Osteoblast (primary cell): Measurements from ENCODE around the gene TXLNG. TPM values are rescaled to one million over a fixed set of nuclear protein-coding genes. Genes with fewer than 3 reads are reported as not detected.

Experiments used
- DNase-seq: peaks from one replicate; pipeline ENCODE4 v3.0.0; 2011; ENCODE audit warnings: low spot score, mixed read lengths; ENCODE audit not compliant: insufficient read length; ENCODE audit errors: missing footprints
- H2AFZ ChIP-seq: 2 replicates; pipeline ENCODE4 v1.6.0; 2011; ENCODE audit warnings: mild to moderate bottlenecking, low read length
- H3K27ac ChIP-seq: 2 replicates; pipeline ENCODE4 v1.5.1; 2011; ENCODE audit warnings: mild to moderate bottlenecking, low read depth, low read length, moderate library complexity
- H3K27me3 ChIP-seq: 2 replicates; pipeline ENCODE4 v1.6.0; 2012; ENCODE audit warnings: mild to moderate bottlenecking, control low read depth, inconsistent platforms, low read length, moderate library complexity; ENCODE audit not compliant: insufficient read depth
- H3K36me3 ChIP-seq: 2 replicates; pipeline ENCODE4 v1.5.1; 2011; ENCODE audit warnings: mild to moderate bottlenecking, low read length, control low read depth, moderate library complexity; ENCODE audit not compliant: insufficient read depth
- H3K4me1 ChIP-seq: 2 replicates; pipeline ENCODE4 v1.5.1; 2011; ENCODE audit warnings: mild to moderate bottlenecking, low read length, control low read depth, moderate library complexity; ENCODE audit not compliant: insufficient read depth
- H3K4me2 ChIP-seq: 2 replicates; pipeline ENCODE4 v1.6.0; 2011; ENCODE audit warnings: mild to moderate bottlenecking, low read length; ENCODE audit not compliant: insufficient read depth
- H3K4me3 ChIP-seq: fragments of 200-600 bp; sonication (generic); 3 replicates; pipeline ENCODE4 v1.5.1; 2012; ENCODE audit warnings: mild to moderate bottlenecking, low read length, inconsistent platforms; ENCODE audit not compliant: insufficient read depth
- H3K79me2 ChIP-seq: 2 replicates; pipeline ENCODE4 v1.6.0; 2012; ENCODE audit warnings: mild to moderate bottlenecking, low read length, control low read depth, inconsistent platforms; ENCODE audit not compliant: insufficient read depth
- H3K9me3 ChIP-seq: 2 replicates; pipeline ENCODE4 v1.5.1; 2011; ENCODE audit warnings: low read depth, low read length, control low read depth
- H4K20me1 ChIP-seq: 2 replicates; pipeline ENCODE4 v1.6.0; 2012; ENCODE audit warnings: mild to moderate bottlenecking, low read length, control low read depth; ENCODE audit not compliant: insufficient read depth
- total RNA-seq: library from RNA; depleted of rRNA; stranded (reverse); fragments of >200 nt; gene quantifications from 2 replicates; pipeline ENCODE4 v1.2.3, GENCODE V29; 2012
- TF ChIP-seq, protein P1 (sequence below): IDR thresholded peaks from 2 replicates; pipeline ENCODE4 v1.5.1; 2011; ENCODE audit warnings: mild to moderate bottlenecking, low read depth, low read length, moderate library complexity; ENCODE audit errors: extremely low read depth

The TXLNG gene
- total RNA-seq, 1 donor, result 5.1 TPM

DNA sequence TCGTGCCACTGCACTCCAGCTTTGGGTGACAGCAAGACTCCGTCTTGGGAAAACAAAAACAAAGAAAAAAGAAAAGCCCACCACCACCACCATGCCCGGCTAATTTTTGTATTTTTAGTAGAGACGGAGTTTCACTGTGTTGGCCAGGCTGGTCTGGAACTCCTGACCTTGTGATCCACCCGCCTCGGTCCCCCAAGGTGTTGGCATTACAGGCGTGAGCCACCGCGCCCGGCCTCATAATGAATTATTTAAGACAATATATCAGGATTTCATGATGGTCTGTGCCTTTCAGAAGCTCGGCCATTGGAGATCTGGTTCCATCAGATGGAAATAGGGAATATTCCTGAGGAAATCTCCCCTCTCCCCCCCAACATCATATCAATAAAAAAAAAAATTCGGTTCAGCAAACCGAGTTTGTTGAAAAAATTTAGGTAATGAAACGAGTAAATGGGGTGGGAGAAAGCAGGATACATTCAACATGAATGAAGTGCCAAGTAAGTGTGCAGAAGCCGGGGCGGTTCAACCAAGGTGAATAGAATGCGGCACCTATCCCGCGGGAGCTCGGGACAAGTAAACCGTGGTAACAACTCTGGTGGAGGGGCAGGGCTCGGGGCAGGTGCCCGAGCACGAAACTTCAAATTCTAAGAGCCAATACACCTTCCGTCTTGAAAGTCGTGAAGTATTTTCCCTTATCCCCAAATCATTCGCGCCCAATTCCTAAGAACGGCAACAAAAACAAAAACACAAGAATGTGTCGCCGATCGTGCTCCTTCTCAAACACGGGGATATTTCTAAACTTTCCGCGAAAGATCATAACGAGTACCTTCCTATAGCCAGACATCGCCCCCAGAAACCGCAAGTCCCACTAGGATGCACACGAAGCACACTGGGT is 773 bp upstream of the TXLNG start:
- Histone ChIP-seq H4K20me1 (peaks cover 11% of the 10 kb centered on the region), H3K27ac (peak overlapping the region; percentile 39), H3K36me3 (no peaks in the 10 kb centered on the region), H3K27me3 (no peaks in the 10 kb centered on the region), H3K4me2 (peak overlapping the region; percentile 93), H3K4me3 (peak overlapping the region; percentile 87), H3K9me3 (no peaks in the 10 kb centered on the region), H2AFZ (peak overlapping the region; percentile 96), H3K4me1 (peaks cover 7% of the 10 kb centered on the region), H3K79me2 (peaks cover 33% of the 10 kb centered on the region)
- TF ChIP-seq, protein P1, sequence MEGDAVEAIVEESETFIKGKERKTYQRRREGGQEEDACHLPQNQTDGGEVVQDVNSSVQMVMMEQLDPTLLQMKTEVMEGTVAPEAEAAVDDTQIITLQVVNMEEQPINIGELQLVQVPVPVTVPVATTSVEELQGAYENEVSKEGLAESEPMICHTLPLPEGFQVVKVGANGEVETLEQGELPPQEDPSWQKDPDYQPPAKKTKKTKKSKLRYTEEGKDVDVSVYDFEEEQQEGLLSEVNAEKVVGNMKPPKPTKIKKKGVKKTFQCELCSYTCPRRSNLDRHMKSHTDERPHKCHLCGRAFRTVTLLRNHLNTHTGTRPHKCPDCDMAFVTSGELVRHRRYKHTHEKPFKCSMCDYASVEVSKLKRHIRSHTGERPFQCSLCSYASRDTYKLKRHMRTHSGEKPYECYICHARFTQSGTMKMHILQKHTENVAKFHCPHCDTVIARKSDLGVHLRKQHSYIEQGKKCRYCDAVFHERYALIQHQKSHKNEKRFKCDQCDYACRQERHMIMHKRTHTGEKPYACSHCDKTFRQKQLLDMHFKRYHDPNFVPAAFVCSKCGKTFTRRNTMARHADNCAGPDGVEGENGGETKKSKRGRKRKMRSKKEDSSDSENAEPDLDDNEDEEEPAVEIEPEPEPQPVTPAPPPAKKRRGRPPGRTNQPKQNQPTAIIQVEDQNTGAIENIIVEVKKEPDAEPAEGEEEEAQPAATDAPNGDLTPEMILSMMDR, result no peak
- DNase-seq, result peak; percentile 26

DNA sequence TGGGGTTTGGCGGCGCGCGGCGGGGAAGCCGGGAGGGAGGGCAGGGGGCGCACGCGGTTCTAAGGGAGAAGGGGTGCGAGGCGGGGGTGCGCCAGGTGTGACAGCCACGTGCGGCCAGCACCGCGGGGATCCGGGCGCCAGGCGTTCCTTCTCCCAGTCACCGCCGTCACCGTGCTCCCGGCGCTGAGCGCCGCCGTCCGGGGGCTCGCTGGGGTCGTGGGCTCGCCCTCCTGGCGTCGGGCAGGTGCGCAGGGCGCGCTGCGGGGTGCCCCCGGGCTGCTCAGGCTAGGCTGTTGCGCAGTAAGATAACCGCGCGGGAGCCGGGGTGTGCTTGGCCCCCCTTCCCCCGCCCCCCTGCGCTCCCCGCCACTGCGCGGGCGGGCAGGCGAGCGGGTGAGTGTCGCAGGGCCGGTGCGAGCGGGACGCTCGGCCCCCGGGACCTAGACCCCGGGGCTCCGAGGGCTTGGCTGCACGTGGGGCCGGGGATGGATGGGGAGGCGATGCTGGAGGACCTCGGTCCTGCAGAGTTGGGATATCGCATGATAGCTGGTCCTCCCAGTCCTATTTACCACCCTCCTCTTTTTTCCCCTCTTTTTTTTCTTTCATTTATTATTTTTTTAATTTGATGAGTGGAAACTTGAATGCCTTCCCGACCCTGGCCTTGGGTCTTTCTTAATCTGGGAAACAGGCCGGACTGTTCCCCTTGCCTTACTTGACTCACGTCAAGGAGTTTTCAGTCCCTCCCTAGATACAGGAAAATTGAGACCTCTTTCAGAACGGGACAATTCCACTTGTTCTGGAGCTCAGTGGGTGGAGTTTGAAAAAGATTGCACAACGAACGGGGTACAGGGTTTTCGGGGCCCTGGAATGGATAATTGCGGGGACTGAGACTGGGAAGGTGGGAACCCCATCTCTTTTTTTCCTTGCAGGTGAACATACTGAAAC is 797 bp downstream of the TXLNG start:
- TF ChIP-seq, protein P1, result no peak
- Histone ChIP-seq H3K4me1 (peaks cover 7% of the 10 kb centered on the region), H3K4me2 (peak overlapping the region; percentile 79), H3K79me2 (peaks cover 46% of the 10 kb centered on the region), H3K36me3 (no peaks in the 10 kb centered on the region), H3K27ac (peak overlapping the region; percentile 41), H4K20me1 (peaks cover 11% of the 10 kb centered on the region), H3K9me3 (no peaks in the 10 kb centered on the region), H3K4me3 (peak overlapping the region; percentile 87), H3K27me3 (no peaks in the 10 kb centered on the region), H2AFZ (peak overlapping the region; percentile 65)
- DNase-seq, result peak; percentile 66

DNA sequence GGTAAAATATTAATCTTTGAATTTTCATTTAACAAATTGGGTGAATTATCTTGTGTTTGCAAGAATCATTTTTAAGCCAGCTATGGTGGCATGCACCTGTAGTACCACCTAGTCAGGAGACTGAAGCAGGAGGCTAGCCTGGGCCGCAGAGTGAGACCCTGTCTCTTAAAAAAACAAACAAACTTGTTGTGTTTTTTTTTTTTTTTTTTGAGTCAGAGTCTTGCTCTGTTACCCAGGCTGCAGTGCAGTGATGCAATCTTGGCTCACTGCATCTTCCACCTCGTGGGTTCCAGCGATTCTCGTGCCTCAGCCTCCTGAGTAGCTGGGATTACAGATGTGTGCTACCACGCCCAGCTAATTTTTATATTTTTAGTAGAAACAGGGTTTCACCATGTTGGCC is 2.2 kb downstream of the TXLNG start:
- H3K79me2 ChIP-seq, result peaks cover 50% of the 10 kb centered on the region
- H3K9me3 ChIP-seq, result no peaks in the 10 kb centered on the region
- H3K4me2 ChIP-seq, result no peak overlapping the region
- no peak for DNase-seq
- TF ChIP-seq, protein P1, result no peak
- no peak overlapping the region for H3K4me3 ChIP-seq
- H4K20me1 ChIP-seq, result peaks cover 11% of the 10 kb centered on the region
- no peaks in the 10 kb centered on the region for H3K27me3 ChIP-seq
- peaks cover 7% of the 10 kb centered on the region for H3K4me1 ChIP-seq
- H3K36me3 ChIP-seq, result no peaks in the 10 kb centered on the region
- no peak overlapping the region for H2AFZ ChIP-seq
- no peak overlapping the region for H3K27ac ChIP-seq

DNA sequence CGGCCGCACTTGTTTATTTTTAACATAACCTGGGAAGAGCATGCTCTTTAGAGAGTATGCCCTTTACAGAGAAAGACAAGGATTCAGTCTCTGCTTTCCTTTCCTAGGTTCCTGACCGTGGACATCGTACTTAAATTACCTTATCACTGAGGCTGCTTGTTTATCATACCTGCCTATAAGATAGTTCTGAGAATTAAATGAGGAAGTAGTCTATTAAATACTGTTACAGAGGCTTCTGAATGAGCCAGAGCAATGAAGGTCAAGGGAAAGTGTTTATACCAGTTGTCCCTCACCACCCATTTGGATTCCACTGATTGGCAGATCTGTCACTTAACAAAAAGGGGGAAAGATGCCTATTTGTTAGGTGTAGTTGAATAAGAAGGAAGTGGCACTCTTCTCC is 10.0 kb downstream of the TXLNG start:
- H3K4me1 ChIP-seq, result no peaks in the 10 kb centered on the region
- no peak overlapping the region for H3K4me2 ChIP-seq
- TF ChIP-seq, protein P1, result no peak
- H4K20me1 ChIP-seq, result no peaks in the 10 kb centered on the region
- H3K9me3 ChIP-seq, result no peaks in the 10 kb centered on the region
- peaks cover 8% of the 10 kb centered on the region for H3K36me3 ChIP-seq
- H3K27ac ChIP-seq, result no peak overlapping the region
- no peak overlapping the region for H3K4me3 ChIP-seq
- H3K27me3 ChIP-seq, result no peaks in the 10 kb centered on the region
- H3K79me2 ChIP-seq, result peaks cover 33% of the 10 kb centered on the region
- no peak overlapping the region for H2AFZ ChIP-seq
- DNase-seq, result peak; percentile 39
